Islet of Langerhans (tissue), 1 donor: ENCODE measurements around the gene FHIT.

Experiments used
- FAIRE-seq: peaks from one replicate; lab custom pipeline; 2011; peaks lifted over from hg19 to GRCh38; lab: Jason Lieb, UNC

Gene FHIT

GRCh38 chr3:61251174-61251972 is at the start of gene FHIT:
Gene FHIT (minus strand): TSS chr3:61251452.
- FAIRE-seq, result peak; percentile 96

GRCh38 chr3:61300786-61301185 is 49.5 kb upstream of the FHIT start:
- FAIRE-seq, result no peak

- FAIRE-seq, result no peak
Measured at GRCh38 chr3:61300006-61300380, 48.7 kb upstream of the FHIT start.

DNA sequence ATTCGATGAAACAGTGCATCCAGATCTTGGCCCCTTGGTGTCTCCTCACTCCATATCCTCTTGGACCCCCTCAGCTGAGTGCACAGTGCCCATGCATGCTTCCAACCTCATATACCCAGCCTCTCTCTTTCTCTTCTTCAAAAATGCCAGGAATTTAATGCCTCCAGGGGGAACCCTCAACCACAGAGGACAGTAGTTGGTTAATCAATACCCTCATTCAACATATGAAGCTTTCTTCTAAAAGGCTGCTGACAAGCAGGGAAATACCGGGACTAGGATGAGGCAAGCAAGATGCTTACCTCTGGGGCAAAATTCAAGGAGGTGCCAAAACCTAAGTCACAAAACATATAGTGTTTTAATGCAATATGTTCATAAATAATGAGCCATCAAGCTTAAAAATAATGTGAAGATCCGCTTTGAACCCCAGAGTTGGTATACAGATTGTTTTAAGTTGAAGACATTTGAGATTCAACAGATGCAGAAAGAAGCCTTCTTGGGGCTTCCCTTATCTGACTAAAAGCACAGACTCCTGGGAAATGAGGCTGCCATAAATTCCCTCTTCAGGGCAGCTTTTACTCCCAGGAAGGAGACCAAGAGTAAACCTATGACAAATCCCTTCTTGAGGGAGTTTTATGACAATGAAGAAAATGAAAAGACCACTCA is 48.2 kb upstream of the FHIT start:
- FAIRE-seq, result no peak

DNA sequence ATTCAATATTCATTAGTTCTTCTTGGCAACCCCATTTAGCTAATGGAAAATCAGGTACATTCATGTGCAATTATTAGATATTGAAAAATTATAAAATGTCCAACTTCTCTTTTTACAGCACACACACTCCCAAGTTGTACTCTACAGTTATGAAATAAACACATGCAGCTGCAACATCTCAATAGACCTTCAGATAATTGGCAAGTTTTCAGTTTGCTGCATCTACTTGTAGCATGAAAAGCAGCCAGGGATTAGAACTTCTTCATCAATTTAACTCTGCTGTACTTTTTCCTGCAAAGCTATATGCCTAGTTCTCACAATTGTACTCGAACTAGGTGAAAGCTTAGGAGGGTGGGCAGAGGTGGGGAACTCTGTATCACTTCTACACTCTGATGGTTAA is 46.6 kb upstream of the FHIT start:
- FAIRE-seq, result no peak

- no peak for FAIRE-seq
Measured at GRCh38 chr3:61288446-61288845, 37.2 kb upstream of the FHIT start.

GRCh38 chr3:61283876-61284275 is 32.6 kb upstream of the FHIT start:
- FAIRE-seq, result no peak

DNA sequence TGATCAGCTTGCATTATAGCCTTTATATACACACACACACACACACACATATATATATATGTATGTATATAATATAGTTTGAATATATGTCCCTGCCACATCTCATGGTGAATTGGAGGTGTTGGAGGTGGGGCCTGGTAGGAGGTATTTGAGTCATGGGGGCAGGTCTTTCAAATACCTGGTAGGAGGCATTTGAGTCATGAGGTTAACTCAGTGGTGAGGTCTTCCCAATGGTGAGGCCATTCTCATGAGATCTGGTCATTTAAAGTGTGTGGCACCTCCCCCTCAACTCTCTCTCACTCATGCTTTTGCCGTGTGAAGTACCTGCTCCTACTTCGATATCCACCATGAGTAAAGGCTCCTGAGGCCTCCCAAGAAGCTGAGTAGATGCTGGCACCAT is 27.5 kb upstream of the FHIT start:
- no peak for FAIRE-seq

DNA sequence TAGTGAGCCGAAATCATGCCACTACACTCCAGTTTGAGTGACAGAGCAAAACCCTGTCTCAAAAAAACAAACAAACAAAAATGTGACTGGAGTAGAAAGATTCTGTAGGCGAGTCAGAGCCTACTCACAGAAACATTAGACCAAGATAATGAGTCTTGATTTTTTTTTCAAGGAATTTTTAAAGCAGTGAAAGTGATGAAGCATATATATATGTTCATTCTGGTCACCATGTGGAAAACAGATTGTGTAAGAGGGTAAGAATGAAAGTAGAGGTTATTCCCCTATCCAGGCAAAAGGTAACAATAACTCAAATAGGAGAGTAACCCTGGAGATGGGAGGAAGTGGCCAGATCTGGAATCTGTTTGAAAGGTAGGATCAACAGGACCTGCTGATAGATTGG is 26.2 kb upstream of the FHIT start:
- FAIRE-seq, result no peak

GRCh38 chr3:61269435-61269834 is 18.2 kb upstream of the FHIT start:
- FAIRE-seq, result no peak

GRCh38 chr3:61268644-61269043 is 17.4 kb upstream of the FHIT start:
- FAIRE-seq, result no peak

DNA sequence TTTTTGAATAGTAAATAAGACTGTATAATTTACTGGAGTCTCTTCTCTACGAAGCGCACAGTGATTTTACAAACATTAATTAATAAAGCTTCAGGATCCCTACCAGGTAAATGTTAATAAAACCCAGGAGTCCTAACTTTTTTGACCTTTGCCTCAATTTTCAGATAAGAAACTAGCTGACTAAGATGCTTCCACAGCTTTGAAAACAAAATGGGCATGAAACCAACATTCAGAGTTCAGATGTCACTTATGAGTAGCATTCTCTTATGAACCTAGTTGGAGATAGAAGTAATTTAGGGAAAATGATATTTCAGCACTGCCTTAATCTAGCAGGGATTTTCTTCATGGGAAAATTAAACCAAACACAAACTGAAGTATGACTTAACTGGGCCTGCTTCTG is 13.0 kb upstream of the FHIT start:
- no peak for FAIRE-seq

- no peak for FAIRE-seq
Measured at GRCh38 chr3:61257148-61257547, 5.9 kb upstream of the FHIT start.

DNA sequence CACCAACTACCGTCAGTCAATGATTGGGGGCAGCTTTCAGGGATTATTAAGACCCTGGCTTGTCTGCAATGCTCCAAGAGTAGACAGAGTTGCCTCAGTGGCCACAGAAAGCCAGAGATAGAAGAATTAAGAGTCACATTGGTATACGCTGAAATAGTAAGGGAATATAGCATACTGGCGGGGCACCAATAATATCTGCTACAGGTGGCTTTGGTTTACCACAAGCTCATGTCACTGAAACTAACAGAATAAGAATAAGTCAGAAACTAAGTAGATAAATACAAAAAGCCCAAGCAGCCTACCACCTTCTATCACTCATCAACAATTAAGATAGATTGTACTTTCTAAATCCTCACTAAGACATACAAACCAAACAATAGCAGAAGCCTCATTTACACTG is 2.5 kb upstream of the FHIT start:
- FAIRE-seq, result no peak

DNA sequence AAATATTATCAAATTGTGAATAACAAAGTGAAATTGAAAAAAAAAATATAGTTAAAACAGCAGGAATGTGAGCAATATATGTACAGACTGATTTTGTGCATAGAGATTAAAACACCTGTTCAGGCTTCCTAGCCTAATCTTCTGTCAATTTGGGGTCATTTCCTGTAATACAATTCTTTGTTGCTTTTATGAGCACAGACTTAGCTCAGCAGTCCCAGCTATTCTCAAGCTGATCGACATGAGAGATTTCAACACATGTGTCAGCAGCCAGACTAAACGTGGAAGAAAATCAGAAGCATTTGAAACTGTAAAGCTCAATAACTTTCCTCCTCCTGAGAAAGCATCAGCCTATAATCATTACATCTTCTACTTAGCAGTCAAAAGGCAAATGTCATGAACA is 1.6 kb upstream of the FHIT start:
- no peak for FAIRE-seq

GRCh38 chr3:61250784-61251173 is 473 bp downstream of the FHIT start:
- no peak for FAIRE-seq

DNA sequence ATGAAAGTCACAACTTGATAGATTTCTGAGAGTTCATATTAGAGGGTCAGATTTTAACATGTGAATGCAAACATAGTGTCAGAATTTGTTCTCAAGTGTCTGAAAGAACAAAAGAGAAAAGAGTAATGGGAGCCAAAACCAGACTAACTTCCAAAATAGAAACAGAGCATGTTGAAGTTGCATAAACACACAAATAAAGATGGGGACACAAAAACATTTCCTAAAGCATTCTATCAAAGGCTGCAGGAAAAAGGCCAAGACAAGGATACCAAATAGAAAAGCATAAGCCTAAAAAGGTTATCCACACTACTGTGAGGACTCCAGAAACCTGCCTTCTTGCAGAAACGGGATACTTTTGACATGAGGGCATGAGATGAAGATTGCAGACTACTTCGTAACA is 2.8 kb downstream of the FHIT start:
- FAIRE-seq, result no peak

- FAIRE-seq, result no peak
Measured at GRCh38 chr3:61247191-61247590, 4.1 kb downstream of the FHIT start.

DNA sequence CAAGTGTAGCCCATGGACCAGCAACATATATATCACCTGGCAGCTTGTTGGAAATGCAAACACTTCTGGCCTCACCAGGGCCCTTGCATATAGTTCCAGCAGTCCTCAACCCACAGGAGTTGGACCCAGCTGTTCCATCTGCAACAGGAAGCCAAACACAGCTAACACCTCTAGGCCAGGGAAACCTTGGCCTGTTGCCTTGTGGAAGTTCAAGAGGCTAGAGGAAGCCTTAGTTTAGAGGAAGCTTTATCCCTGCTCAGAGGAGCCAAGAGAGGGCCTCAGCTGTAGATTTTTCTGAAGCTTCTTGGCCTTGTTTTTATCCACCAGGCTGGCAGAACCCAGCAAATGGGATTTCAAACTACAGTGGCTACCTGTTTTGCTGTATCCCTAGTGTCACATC is 11.4 kb downstream of the FHIT start:
- FAIRE-seq, result no peak

GRCh38 chr3:61237858-61238257 is 13.4 kb downstream of the FHIT start:
- FAIRE-seq, result no peak

DNA sequence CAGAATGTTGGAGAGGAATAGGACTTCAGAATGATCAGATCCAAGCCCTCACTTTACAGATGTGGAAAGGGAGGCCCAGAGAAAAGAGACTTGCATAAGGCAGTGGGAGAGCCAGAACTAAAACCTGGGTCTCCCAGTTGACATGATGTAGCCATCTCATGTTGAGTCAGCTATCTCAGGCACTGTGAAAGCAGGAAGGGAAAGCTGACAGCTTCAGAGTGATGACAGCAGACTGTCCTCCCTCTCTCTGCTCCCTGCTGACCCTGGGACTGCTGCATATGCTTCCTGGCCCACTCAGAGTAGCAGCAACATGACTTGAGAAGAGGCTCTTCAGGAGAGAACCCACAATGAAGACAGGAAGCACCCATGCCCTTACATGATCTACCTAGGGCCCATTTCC is 14.7 kb downstream of the FHIT start:
- no peak for FAIRE-seq

DNA sequence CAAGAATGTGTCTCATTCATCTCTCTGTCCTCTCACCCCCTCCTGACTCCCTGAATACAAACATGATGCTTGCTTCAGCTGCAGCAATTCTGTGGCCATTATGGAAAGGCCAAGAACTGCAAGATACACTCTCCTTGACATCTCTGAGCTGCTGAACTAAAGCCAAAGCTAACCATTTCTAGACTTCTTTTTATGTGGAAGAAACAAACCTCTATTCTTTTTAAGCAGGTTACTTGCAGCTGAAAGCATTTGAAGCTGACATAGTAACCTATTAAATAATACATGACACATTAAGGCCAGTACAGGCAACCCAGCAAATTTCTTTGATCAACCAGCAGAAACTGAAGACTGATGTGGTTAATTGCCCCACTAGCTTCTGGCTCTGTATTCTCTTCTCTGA is 17.5 kb downstream of the FHIT start:
- FAIRE-seq, result no peak

- no peak for FAIRE-seq
Measured at GRCh38 chr3:61231693-61232092, 19.6 kb downstream of the FHIT start.

GRCh38 chr3:61227799-61228198 is 23.5 kb downstream of the FHIT start:
- peak; percentile 96 for FAIRE-seq
